B cell (primary cell): ENCODE measurements around the gene PINK1. TPM values are rescaled to one million over a fixed set of nuclear protein-coding genes. Genes with fewer than 3 reads are reported as not detected.

ENCODE experiments used
- ATAC-seq: fragments of 200-7000 bp; cut with Tn5 transposase; one replicate; pipeline ENCODE4 v1.10.0; 2021; ENCODE audit warnings: low read depth, mild to moderate bottlenecking, moderate number of reproducible peaks, moderate library complexity
- CTCF ChIA-PET: fragments of 350-600 bp; sonication (Branson Sonifier 250); formaldehyde crosslinking; loops from one replicate; lab custom pipeline; 2021; ENCODE audit warnings: antibody characterized with exemption, inconsistent platforms; lab: Charles Lee
- POLR2A ChIA-PET: fragments of 350-600 bp; sonication (Branson Sonifier 250); formaldehyde crosslinking; loops from one replicate; lab custom pipeline; 2021; ENCODE audit warnings: antibody characterized with exemption; lab: Charles Lee
- DNase-seq: peaks from one replicate; pipeline ENCODE4 v3.0.0; 2013
- H2AFZ ChIP-seq: 2 replicates; pipeline ENCODE4 v1.6.1; 2012; ENCODE audit warnings: mild to moderate bottlenecking, low read depth, low read length; ENCODE audit not compliant: insufficient read depth, poor library complexity, severe bottlenecking
- H3K27ac ChIP-seq, 2 donors: 1 replicate in 1 of 2; 2 replicates in 1 of 2; pipeline ENCODE4 v1.5.1; 2012 to 2013; ENCODE audit warnings: low read length in 2 of 2, mild to moderate bottlenecking in 2 of 2, moderate library complexity in 1 of 2
- H3K27me3 ChIP-seq, 4 experiments: fragments of 200-600 bp in 1 of 4; sonication (generic) in 1 of 4; replicated peaks in 1 of 4; 1 replicate in 2 of 4; 2 replicates in 2 of 4; pipeline versions ENCODE4 v1.6.1 to v1.7.0; 2013 to 2016; ENCODE audit warnings: low read length in 3 of 4, mild to moderate bottlenecking in 2 of 4, mixed read lengths in 1 of 4, moderate library complexity in 1 of 4; ENCODE audit not compliant: insufficient read depth in 4 of 4, control insufficient read depth in 3 of 4; ENCODE audit errors: control extremely low read depth in 1 of 4
- H3K36me3 ChIP-seq, 2 experiments: replicated peaks in 1 of 2; 1 replicate in 1 of 2; 2 replicates in 1 of 2; pipeline versions ENCODE4 v1.6.1 to v1.7.1; 2013; ENCODE audit warnings: low read length in 1 of 2; ENCODE audit not compliant: insufficient read depth in 2 of 2, control insufficient read depth in 1 of 2; ENCODE audit errors: control extremely low read depth in 1 of 2, extremely low read depth in 1 of 2
- H3K4me1 ChIP-seq, 2 donors: fragments of 200-600 bp in 1 of 2; sonication (generic) in 1 of 2; 1 replicate in 1 of 2; 2 replicates in 1 of 2; pipeline versions ENCODE4 v1.5.1 to v1.6.1; 2013 to 2017; ENCODE audit warnings: low read length in 2 of 2; ENCODE audit not compliant: control insufficient read depth in 2 of 2, insufficient read depth in 2 of 2
- H3K4me2 ChIP-seq: replicated peaks from 2 replicates; pipeline ENCODE3; 2012; ENCODE audit warnings: mild to moderate bottlenecking, low read depth, low read length; ENCODE audit not compliant: poor library complexity, severe bottlenecking
- H3K4me3 ChIP-seq, 5 experiments: fragments of 200-600 bp in 1 of 5; sonication (generic) in 1 of 5; 1 replicate in 3 of 5; 2 replicates in 2 of 5; pipeline versions ENCODE4 v1.5.1 to v1.7.0; 2011 to 2016; ENCODE audit warnings: low read length in 4 of 5, mild to moderate bottlenecking in 4 of 5, low read depth in 2 of 5, control low read depth in 1 of 5, moderate library complexity in 1 of 5; ENCODE audit not compliant: insufficient read depth in 1 of 5; ENCODE audit errors: control extremely low read depth in 1 of 5, extremely low read depth in 1 of 5
- H3K79me2 ChIP-seq: fragments of 200-600 bp; sonication (generic); one replicate; pipeline ENCODE4 v1.6.0; 2016; ENCODE audit warnings: low read length; ENCODE audit not compliant: control insufficient read depth, insufficient read depth
- H3K9ac ChIP-seq: fragments of 200-600 bp; sonication (generic); 2 replicates; pipeline ENCODE4 v1.6.1; 2017; ENCODE audit warnings: mild to moderate bottlenecking, low read length, moderate library complexity
- H3K9me3 ChIP-seq, 3 donors: one replicate each; pipeline versions ENCODE4 v1.6.1 to v1.7.1; 2013; ENCODE audit warnings: low read length in 2 of 3; ENCODE audit not compliant: control insufficient read depth in 2 of 3, insufficient read depth in 1 of 3; ENCODE audit errors: control extremely low read depth in 1 of 3
- H4K20me1 ChIP-seq: 2 replicates; pipeline ENCODE4 v1.6.0; 2012; ENCODE audit warnings: mild to moderate bottlenecking, low read length; ENCODE audit not compliant: insufficient read depth, control insufficient read depth, poor library complexity, severe bottlenecking
- H3K27ac Mint-ChIP-seq: one replicate; pipeline ENCODE4 v1.8.0; 2021; ENCODE audit warnings: mixed read lengths
- H3K27me3 Mint-ChIP-seq: one replicate; pipeline ENCODE4 v1.8.0; 2021; ENCODE audit warnings: mixed read lengths
- H3K4me1 Mint-ChIP-seq: one replicate; pipeline ENCODE4 v1.8.0; 2021; ENCODE audit warnings: mixed read lengths
- H3K4me3 Mint-ChIP-seq: one replicate; pipeline ENCODE4 v1.8.0; 2021; ENCODE audit warnings: mixed read lengths
- H3K9me3 Mint-ChIP-seq: one replicate; pipeline ENCODE4 v1.8.0; 2022; ENCODE audit warnings: mixed read lengths; ENCODE audit not compliant: insufficient read depth
- CTCF ChIP-seq: fragments of 200-600 bp; IDR thresholded peaks from one replicate; pipeline ENCODE4 v1.8.0; 2022; ENCODE audit warnings: antibody characterized with exemption, mild to moderate bottlenecking
- EZH2 ChIP-seq: IDR thresholded peaks from 2 replicates; pipeline ENCODE4 v1.6.1; 2012; ENCODE audit warnings: borderline replicate concordance, low read depth, mild to moderate bottlenecking, moderate library complexity, low read length; ENCODE audit not compliant: insufficient read depth, poor library complexity, severe bottlenecking
- WGBS: methylation state at CpG from one replicate; pipeline ENCODE4 v1.1.5; 2013; ENCODE audit warnings: missing lambda C conversion rate; ENCODE audit not compliant: insufficient coverage; 5-methylcytosine and 5-hydroxymethylcytosine counted together
- intact Hi-C: fragments of 100-400 bp; cut with micrococcal nuclease; formaldehyde crosslinking; loops from one replicate; pipeline ENCODE4 v1.10.0; 2022
- polyA plus RNA-seq: library from polyadenylated mRNA; depleted of rRNA; stranded (reverse); fragments of >200 nt; gene quantifications from 2 replicates; pipeline ENCODE4 v1.2.3, GENCODE V29; 2012
- total RNA-seq, 2 donors: library from RNA; stranded (reverse); fragments of 120-200 nt in 1 of 2; gene quantifications; 1 replicate in 1 of 2; 2 replicates in 1 of 2; pipeline versions ENCODE4 v1.2.3 to v1.2.4, GENCODE V29; 2013 to 2022

The PINK1 gene
- total and polyA plus RNA-seq, 2 donors (not counting 1 experiment from before 2014, with no cell fraction given), result 5.8 to 14.3 TPM

GRCh38 chr1:20593756-20594155 is 39.5 kb upstream of the PINK1 start:
- intact Hi-C loops, result no loop called here
- Histone ChIP-seq H3K79me2 (no peaks in the 10 kb centered on the region), H4K20me1 (no peaks in the 10 kb centered on the region), H3K27ac (no peak overlapping the region), H3K27me3 (peaks cover 0 to 25% (median 7%) of the 10 kb centered on the region in 4 experiments), H3K36me3 (no peaks in the 10 kb centered on the region), H2AFZ (no peak overlapping the region), H3K4me3 (no peak overlapping the region), H3K9ac (no peak overlapping the region), H3K4me2 (no peak overlapping the region), H3K9me3 (peaks cover 0 to 3% (median 0%) of the 10 kb centered on the region in 3 donors), H3K4me1 (no peaks in the 10 kb centered on the region)
- DNase-seq (no peak), ATAC-seq (no peak)
- TF ChIP-seq EZH2 (no peak), CTCF (no peak)
- ChIA-PET POLR2A (no interaction called here), CTCF (no interaction called here)
- peaks cover 53% of the 10 kb centered on the region for H3K27me3 Mint-ChIP-seq
- H3K4me1 Mint-ChIP-seq, result no peaks in the 10 kb centered on the region
- no peak overlapping the region for H3K27ac Mint-ChIP-seq
- no peaks in the 10 kb centered on the region for H3K9me3 Mint-ChIP-seq
- no peak overlapping the region for H3K4me3 Mint-ChIP-seq
- 79% methylated on average over 4 of the region's 5 CpGs for WGBS

GRCh38 chr1:20594746-20595145 is 38.5 kb upstream of the PINK1 start:
- intact Hi-C loops, result no loop called here
- no peak overlapping the region for H3K9ac ChIP-seq
- no peak overlapping the region for H3K27ac Mint-ChIP-seq
- H3K9me3 Mint-ChIP-seq, result no peaks in the 10 kb centered on the region
- TF ChIP-seq CTCF (no peak), EZH2 (no peak)
- no peak for ATAC-seq
- H3K36me3 ChIP-seq, result no peaks in the 10 kb centered on the region
- H3K9me3 ChIP-seq, result no peaks in the 10 kb centered on the region
- no peaks in the 10 kb centered on the region for H4K20me1 ChIP-seq
- H3K4me3 Mint-ChIP-seq, result no peak overlapping the region
- H3K4me3 ChIP-seq, result no peak overlapping the region
- H3K27ac ChIP-seq, result no peak overlapping the region
- H3K4me1 ChIP-seq, result no peaks in the 10 kb centered on the region
- H3K4me1 Mint-ChIP-seq, result no peaks in the 10 kb centered on the region
- peaks cover 0 to 17% (median 3%) of the 10 kb centered on the region in 4 experiments for H3K27me3 ChIP-seq
- no peaks in the 10 kb centered on the region for H3K79me2 ChIP-seq
- H3K27me3 Mint-ChIP-seq, result peaks cover 48% of the 10 kb centered on the region
- 90% methylated on average over 11 of the region's 14 CpGs for WGBS
- DNase-seq, result no peak
- POLR2A ChIA-PET, result no interaction called here
- no peak overlapping the region for H3K4me2 ChIP-seq
- no peak overlapping the region for H2AFZ ChIP-seq
- CTCF ChIA-PET, result no interaction called here
